Ovary (tissue), 3 donors: Measurements from ENCODE around the gene ANKRD53.

Experiments used
- CTCF ChIP-seq, 3 donors: fragments of 450-650 bp in 2 of 3; fragments of 200-600 bp in 1 of 3; IDR thresholded peaks; one replicate each; pipeline versions ENCODE4 v1.5.1 to v1.8.0; 2016 to 2022; ENCODE audit warnings: antibody characterized with exemption in 3 of 3, mild to moderate bottlenecking in 1 of 3
- POLR2A ChIP-seq: fragments of 450-650 bp; IDR thresholded peaks from one replicate; pipeline ENCODE4 v1.6.1; 2017; ENCODE audit warnings: antibody characterized with exemption, mild to moderate bottlenecking, moderate library complexity
- donor health status: DM: no; HTN: no; CAD: no.

GRCh38 chr2:70991742-70992141 lies 13.3 kb downstream of the ANKRD53 start:
- TF ChIP-seq CTCF (IDR thresholded peaks at IDR 0.05), result no peak
- TF ChIP-seq POLR2A, result no peak
